ENCODE results near the gene CLEC4G. TPM values are rescaled to one million over a fixed set of nuclear protein-coding genes. Genes with fewer than 3 reads are reported as not detected.

The CLEC4G gene, protein sequence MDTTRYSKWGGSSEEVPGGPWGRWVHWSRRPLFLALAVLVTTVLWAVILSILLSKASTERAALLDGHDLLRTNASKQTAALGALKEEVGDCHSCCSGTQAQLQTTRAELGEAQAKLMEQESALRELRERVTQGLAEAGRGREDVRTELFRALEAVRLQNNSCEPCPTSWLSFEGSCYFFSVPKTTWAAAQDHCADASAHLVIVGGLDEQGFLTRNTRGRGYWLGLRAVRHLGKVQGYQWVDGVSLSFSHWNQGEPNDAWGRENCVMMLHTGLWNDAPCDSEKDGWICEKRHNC
- total RNA-seq (not detected), polyA plus RNA-seq (not detected)

DNA sequence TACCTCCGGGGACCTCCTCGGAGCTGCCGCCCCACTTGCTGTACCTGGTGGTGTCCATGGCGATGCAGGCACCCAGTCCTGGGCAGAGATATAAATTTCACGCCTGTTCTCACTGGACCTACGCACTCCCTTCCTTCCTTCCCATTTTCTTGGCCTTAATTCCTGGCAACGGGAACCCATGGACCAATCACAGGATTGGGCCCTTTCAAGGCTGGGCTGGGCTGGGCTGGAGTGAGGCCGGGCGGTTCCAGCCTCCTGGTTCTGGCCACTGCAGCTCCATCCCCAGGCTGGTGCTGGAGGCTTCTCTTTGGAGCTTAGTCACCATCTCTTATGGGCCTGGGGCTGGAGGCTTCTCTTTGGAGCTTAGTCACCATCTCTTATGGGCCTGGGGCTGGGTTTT is at the start of gene CLEC4G:
TSS of gene CLEC4G (minus strand) at position 66 of the 400 bp plus-strand sequence. CDS start at position 58, 8 bp downstream.
- H3K9me3 Mint-ChIP-seq = peaks cover 0 to 1% (median 0%) of the 10 kb centered on the region in 5 donors
- H3K27me3 Mint-ChIP-seq = peaks cover 37 to 55% of the 10 kb centered on the region in 2 donors
- Histone ChIP-seq H3K4me1 (ENCODE audit: insufficient read depth, low read length) (peaks cover 13% of the 10 kb centered on the region), H3K9me3 (ENCODE audit: low read length) (no peaks in the 10 kb centered on the region), H3K4me3 (ENCODE audit: low read length) (no peak within 1 kb of the TSS), H3K36me3 (ENCODE audit: insufficient read depth, low read length) (no peaks in the 10 kb centered on the region), H3K27me3 (ENCODE audit: insufficient read depth, low read length, poor library complexity, severe bottlenecking) (peaks cover 17% of the 10 kb centered on the region), H3K27ac (ENCODE audit: low read depth, low read length) (no peak within 1 kb of the TSS)
- ChIA-PET CTCF (no interaction called here), POLR2A (no interaction called here)
- H3K4me3 Mint-ChIP-seq = peak within 1 kb of the TSS in 1 of 7 donors; percentile 32
- H3K36me3 Mint-ChIP-seq = no peaks in the 10 kb centered on the region
- H3K4me1 Mint-ChIP-seq = peaks cover 0 to 19% (median 2%) of the 10 kb centered on the region in 3 donors
- DNase-seq = no peak
- H3K27ac Mint-ChIP-seq = no peak within 1 kb of the TSS

DNA sequence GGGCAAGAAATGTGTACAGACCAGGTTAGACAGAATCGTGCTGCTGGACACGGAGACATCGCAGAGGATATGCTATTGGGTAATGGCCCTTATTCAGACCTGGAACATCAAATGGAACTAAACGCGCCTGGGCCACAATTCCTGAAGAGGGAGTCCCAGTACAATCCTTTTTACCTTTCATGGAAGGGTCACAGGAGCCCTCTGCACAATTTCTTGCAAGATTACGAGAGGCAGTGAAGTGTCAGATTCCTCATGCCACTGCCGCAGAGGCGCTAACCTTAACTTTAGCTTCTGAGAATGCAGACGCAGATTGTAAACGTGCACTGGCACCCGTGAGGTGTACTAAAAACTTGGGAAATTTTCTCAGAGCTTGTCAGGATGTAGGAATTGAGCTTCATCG is 49.2 kb upstream of the CLEC4G start:
- H3K27ac ChIP-seq (ENCODE audit: low read depth, low read length) = no peak overlapping the region
- H3K36me3 ChIP-seq (ENCODE audit: insufficient read depth, low read length) = no peaks in the 10 kb centered on the region
- Mint-ChIP-seq H3K27ac (no peak overlapping the region), H3K4me1 (no peaks in the 10 kb centered on the region), H3K27me3 (peaks cover 26 to 47% of the 10 kb centered on the region in 2 donors), H3K4me3 (no peak overlapping the region), H3K36me3 (peaks cover 0 to 3% (median 0%) of the 10 kb centered on the region in 3 donors), H3K9me3 (peaks cover 0 to 7% (median 3%) of the 10 kb centered on the region in 5 donors)
- H3K4me3 ChIP-seq (ENCODE audit: low read length) = no peak overlapping the region
- DNase-seq = no peak
- CTCF ChIA-PET = no interaction called here
- no peaks in the 10 kb centered on the region for H3K4me1 ChIP-seq (ENCODE audit: insufficient read depth, low read length)
- no peaks in the 10 kb centered on the region for H3K27me3 ChIP-seq (ENCODE audit: insufficient read depth, low read length, poor library complexity, severe bottlenecking)
- H3K9me3 ChIP-seq (ENCODE audit: low read length) = no peaks in the 10 kb centered on the region
- POLR2A ChIA-PET = no interaction called here

DNA sequence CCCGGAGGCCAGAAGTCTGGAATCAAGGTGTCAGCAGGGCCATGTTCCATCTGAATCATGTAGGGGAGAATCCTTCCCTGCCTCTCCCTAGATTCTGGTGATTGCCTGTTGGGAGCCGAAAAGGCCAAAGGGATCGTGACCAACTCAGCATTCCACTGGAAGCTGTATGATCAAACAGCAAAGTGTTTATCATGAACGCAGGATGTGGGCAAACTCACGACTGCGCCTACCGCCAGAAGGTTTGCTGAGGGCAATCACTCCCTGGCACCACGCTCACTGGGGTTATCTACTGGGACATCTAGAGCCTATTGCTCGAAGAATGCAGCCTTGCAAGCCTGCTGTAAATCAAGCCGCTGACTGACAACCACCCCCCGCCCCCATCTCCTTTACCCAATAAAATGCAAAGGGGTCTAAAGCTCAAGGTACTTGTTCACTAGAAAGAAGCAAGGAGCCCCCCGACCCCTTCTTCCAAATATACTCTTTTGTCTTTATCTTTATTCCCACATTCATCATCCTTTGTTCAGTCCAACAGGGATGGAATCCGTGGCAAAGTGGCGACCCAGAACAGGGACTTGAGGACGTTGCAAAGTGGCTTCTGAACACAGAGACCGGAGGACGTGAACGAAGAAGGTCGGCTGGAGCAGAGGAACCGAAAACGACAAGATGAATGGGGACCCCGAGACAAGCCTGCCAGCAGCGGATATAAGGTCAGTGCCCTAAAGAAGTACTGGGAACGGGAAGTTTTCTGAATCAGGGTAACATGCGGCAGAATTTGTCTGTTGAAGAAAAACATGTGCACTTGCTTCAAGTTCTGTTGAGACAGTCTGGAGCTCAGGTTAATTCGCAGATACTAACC is 47.9 kb upstream of the CLEC4G start:
- H3K36me3 Mint-ChIP-seq = peaks cover 0 to 1% (median 0%) of the 10 kb centered on the region in 3 donors
- H3K27me3 ChIP-seq (ENCODE audit: insufficient read depth, low read length, poor library complexity, severe bottlenecking) = no peaks in the 10 kb centered on the region
- no peaks in the 10 kb centered on the region for H3K9me3 ChIP-seq (ENCODE audit: low read length)
- no peaks in the 10 kb centered on the region for H3K4me1 ChIP-seq (ENCODE audit: insufficient read depth, low read length)
- ChIA-PET CTCF (no interaction called here), POLR2A (no interaction called here)
- no peak overlapping the region for H3K27ac ChIP-seq (ENCODE audit: low read depth, low read length)
- no peak overlapping the region for H3K4me3 Mint-ChIP-seq
- H3K4me1 Mint-ChIP-seq = no peaks in the 10 kb centered on the region
- no peak for DNase-seq
- no peak overlapping the region for H3K27ac Mint-ChIP-seq
- no peaks in the 10 kb centered on the region for H3K36me3 ChIP-seq (ENCODE audit: insufficient read depth, low read length)
- peaks cover 0 to 2% (median 0%) of the 10 kb centered on the region in 5 donors for H3K9me3 Mint-ChIP-seq
- H3K27me3 Mint-ChIP-seq = peaks cover 24 to 45% of the 10 kb centered on the region in 2 donors
- H3K4me3 ChIP-seq (ENCODE audit: low read length) = no peak overlapping the region

DNA sequence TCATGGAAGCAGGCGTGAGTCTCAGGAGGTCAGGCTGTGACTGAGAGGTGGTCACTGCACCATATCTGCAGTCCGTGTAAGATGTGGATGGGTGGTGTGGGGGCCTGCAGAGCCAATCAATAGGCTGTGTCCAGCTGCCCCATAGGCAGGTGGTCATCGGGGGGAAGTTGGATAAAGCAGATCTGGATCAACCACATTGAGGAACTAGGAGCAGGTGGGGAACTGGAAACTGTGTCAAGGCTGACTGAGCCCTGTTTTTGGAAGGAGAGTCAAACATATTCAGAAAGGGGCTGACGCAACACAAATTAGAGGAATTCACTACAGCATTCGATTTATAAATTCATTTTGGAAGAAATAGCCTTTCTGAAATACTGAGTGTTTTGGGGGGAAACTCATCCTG is 46.2 kb upstream of the CLEC4G start:
- CTCF ChIA-PET = interaction anchor here (0.7 kb wide), 1 partner anchor 97 kb away, joined by 3 read pairs; the partner anchor contains the start of gene TRAPPC5
- Mint-ChIP-seq H3K36me3 (no peaks in the 10 kb centered on the region), H3K27me3 (peaks cover 18 to 29% of the 10 kb centered on the region in 2 donors)

DNA sequence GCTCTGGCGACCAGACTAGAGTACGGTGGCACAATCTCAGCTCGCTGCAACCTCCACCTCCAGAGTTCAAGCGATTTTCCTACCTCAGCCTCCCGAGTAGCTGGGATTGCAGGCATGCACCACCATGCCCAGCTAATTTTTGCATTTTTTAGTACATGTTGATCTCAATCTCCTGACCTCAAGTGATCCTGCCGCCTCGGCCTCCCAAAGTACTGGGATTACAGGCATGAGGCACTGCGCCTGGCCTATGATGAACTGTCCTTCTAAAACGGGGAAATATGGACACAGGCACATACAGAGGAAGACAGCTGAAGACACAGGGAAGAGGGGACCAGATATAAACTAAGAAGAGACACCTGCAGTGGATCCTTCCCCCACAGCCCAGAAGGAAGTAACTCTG is 43.9 kb upstream of the CLEC4G start:
- no peaks in the 10 kb centered on the region for H3K36me3 ChIP-seq (ENCODE audit: insufficient read depth, low read length)
- H3K4me1 ChIP-seq (ENCODE audit: insufficient read depth, low read length) = peaks cover 16% of the 10 kb centered on the region
- H3K4me3 Mint-ChIP-seq = no peak overlapping the region
- ChIA-PET CTCF (no interaction called here), POLR2A (no interaction called here)
- no peaks in the 10 kb centered on the region for H3K9me3 ChIP-seq (ENCODE audit: low read length)
- no peaks in the 10 kb centered on the region for H3K9me3 Mint-ChIP-seq
- no peaks in the 10 kb centered on the region for H3K27me3 ChIP-seq (ENCODE audit: insufficient read depth, low read length, poor library complexity, severe bottlenecking)
- peaks cover 7 to 14% of the 10 kb centered on the region in 2 donors for H3K27me3 Mint-ChIP-seq
- no peak overlapping the region for H3K27ac Mint-ChIP-seq
- H3K4me1 Mint-ChIP-seq = peaks cover 13 to 24% (median 21%) of the 10 kb centered on the region in 3 donors
- no peak overlapping the region for H3K27ac ChIP-seq (ENCODE audit: low read depth, low read length)
- no peaks in the 10 kb centered on the region for H3K36me3 Mint-ChIP-seq
- H3K4me3 ChIP-seq (ENCODE audit: low read length) = no peak overlapping the region
- DNase-seq = no peak

More for the DNA sequence above, 46.2 kb upstream of the CLEC4G start:
- Histone ChIP-seq H3K9me3 (ENCODE audit: low read length) (no peaks in the 10 kb centered on the region), H3K27me3 (ENCODE audit: insufficient read depth, low read length, poor library complexity, severe bottlenecking) (no peaks in the 10 kb centered on the region), H3K4me3 (ENCODE audit: low read length) (no peak overlapping the region), H3K27ac (ENCODE audit: low read depth, low read length) (no peak overlapping the region), H3K4me1 (ENCODE audit: insufficient read depth, low read length) (peaks cover 4% of the 10 kb centered on the region), H3K36me3 (ENCODE audit: insufficient read depth, low read length) (no peaks in the 10 kb centered on the region)
- Mint-ChIP-seq H3K27ac (peak overlapping the region in 1 of 8 donors; percentile 55), H3K4me1 (peaks cover 1 to 5% (median 4%) of the 10 kb centered on the region in 3 donors), H3K4me3 (no peak overlapping the region), H3K9me3 (no peaks in the 10 kb centered on the region)
- no peak for DNase-seq
- POLR2A ChIA-PET = no interaction called here

DNA sequence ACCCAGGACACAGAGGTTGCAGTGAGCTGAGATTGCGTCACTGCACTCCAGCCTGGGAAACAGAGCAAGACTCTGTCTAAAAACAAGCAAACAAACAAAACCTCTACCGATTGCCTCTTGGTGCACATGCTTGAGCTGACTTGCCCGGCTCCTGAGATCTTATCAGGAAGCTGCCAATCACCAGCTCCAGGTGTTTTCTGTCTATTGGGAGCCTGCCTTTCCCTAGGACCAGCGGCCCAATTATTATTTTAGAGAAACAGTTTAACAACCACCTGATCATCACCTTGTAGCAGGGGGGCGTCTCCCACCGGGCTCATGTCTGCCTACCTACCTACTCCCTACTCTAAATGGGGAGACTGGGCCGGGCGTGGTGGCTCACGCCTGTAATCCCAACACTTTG is 41.9 kb upstream of the CLEC4G start:
- H3K27me3 ChIP-seq (ENCODE audit: insufficient read depth, low read length, poor library complexity, severe bottlenecking) = no peaks in the 10 kb centered on the region
- peaks cover 16% of the 10 kb centered on the region for H3K4me1 ChIP-seq (ENCODE audit: insufficient read depth, low read length)
- peaks cover 13 to 24% (median 21%) of the 10 kb centered on the region in 3 donors for H3K4me1 Mint-ChIP-seq
- no peaks in the 10 kb centered on the region for H3K9me3 Mint-ChIP-seq
- no peak overlapping the region for H3K27ac ChIP-seq (ENCODE audit: low read depth, low read length)
- no peak overlapping the region for H3K4me3 ChIP-seq (ENCODE audit: low read length)
- POLR2A ChIA-PET = no interaction called here
- no peak for DNase-seq
- no peaks in the 10 kb centered on the region for H3K9me3 ChIP-seq (ENCODE audit: low read length)
- H3K36me3 Mint-ChIP-seq = no peaks in the 10 kb centered on the region
- H3K36me3 ChIP-seq (ENCODE audit: insufficient read depth, low read length) = no peaks in the 10 kb centered on the region
- H3K27ac Mint-ChIP-seq = no peak overlapping the region
- CTCF ChIA-PET = interaction anchor here (0.6 to 1.1 kb wide), 2 partner anchors 93 to 423 kb away, joined by 3 read pairs; partner anchors contain the start of gene TRAPPC5
- H3K27me3 Mint-ChIP-seq = peaks cover 7 to 11% of the 10 kb centered on the region in 2 donors
- H3K4me3 Mint-ChIP-seq = peak overlapping the region in 1 of 7 donors; percentile 40

DNA sequence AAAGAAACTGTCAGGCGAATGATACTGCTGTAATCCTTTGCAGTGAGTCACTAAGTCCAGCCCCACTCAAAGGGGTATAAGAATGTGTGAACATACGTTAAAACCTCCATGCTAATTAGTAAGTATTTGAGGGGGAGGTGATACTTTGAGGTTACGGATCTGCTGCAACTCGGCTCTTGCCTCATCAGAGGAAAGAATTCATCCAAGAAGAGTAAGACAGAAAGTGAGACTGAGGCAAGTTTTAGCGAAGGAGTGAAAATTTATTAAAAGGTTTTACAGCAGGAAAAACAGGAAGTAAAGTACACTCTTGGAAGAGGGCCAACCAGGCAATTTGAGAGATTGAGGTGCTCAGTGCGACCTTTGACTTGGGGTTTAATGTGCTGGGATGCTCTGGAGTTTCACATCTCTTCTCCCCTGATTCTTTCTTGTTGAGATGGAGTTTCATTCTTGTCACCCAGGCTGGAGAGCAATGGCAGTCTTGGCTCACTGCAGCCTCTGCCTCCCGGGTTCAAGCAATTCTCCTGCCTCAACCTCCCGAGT is 40.9 kb upstream of the CLEC4G start:
- no peaks in the 10 kb centered on the region for H3K36me3 Mint-ChIP-seq
- no peak for DNase-seq
- POLR2A ChIA-PET = no interaction called here
- H3K4me1 ChIP-seq (ENCODE audit: insufficient read depth, low read length) = peaks cover 16% of the 10 kb centered on the region
- no peaks in the 10 kb centered on the region for H3K36me3 ChIP-seq (ENCODE audit: insufficient read depth, low read length)
- no peaks in the 10 kb centered on the region for H3K9me3 Mint-ChIP-seq
- peak overlapping the region; percentile 4 to 77 (median 61) for H3K4me3 Mint-ChIP-seq
- CTCF ChIA-PET = interaction anchor here (1.1 kb wide), 1 partner anchor 92 kb away, joined by 3 read pairs; the partner anchor contains the start of gene TRAPPC5
- H3K27ac ChIP-seq (ENCODE audit: low read depth, low read length) = no peak overlapping the region
- no peak overlapping the region for H3K4me3 ChIP-seq (ENCODE audit: low read length)
- peaks cover 13 to 24% (median 21%) of the 10 kb centered on the region in 3 donors for H3K4me1 Mint-ChIP-seq
- peaks cover 4 to 7% of the 10 kb centered on the region in 2 donors for H3K27me3 Mint-ChIP-seq
- no peaks in the 10 kb centered on the region for H3K9me3 ChIP-seq (ENCODE audit: low read length)
- no peaks in the 10 kb centered on the region for H3K27me3 ChIP-seq (ENCODE audit: insufficient read depth, low read length, poor library complexity, severe bottlenecking)
- peak overlapping the region in 7 of 8 donors; percentile 10 to 92 (median 31) for H3K27ac Mint-ChIP-seq
